Measurements from ENCODE around the gene ALKBH4. TPM values are rescaled to one million over a fixed set of nuclear protein-coding genes. Genes with fewer than 3 reads are reported as not detected.

ALKBH4 gene
- total and polyA plus RNA-seq, 10 of the 15 experiments (the other 5 are each of a cell fraction or from before 2014, with no cell fraction given), result 4.1 to 16.9 (median 11.3) TPM

GRCh38 chr7:102413611-102414010 is 51.1 kb downstream of the ALKBH4 start:
- Histone ChIP-seq H3K4me1 (ENCODE audit: control insufficient read depth, insufficient read depth, low read length) (peaks cover 25% of the 10 kb centered on the region), H3K4me3 (no peak overlapping the region), H3K9ac (ENCODE audit: control insufficient read depth, insufficient read depth, low read length) (no peak overlapping the region), H4K20me1 (ENCODE audit: control insufficient read depth, insufficient read depth) (no peaks in the 10 kb centered on the region), H3K9me3 (replicated peaks; ENCODE audit: control insufficient read depth, insufficient read depth, low read length) (peaks cover 6% of the 10 kb centered on the region; the same call in 2 of the 3 replicates), H3K27me3 (replicated peaks in 1 of 2; ENCODE audit: control insufficient read depth in 2 of 2, insufficient read depth in 2 of 2, low read length in 1 of 2) (no peaks in the 10 kb centered on the region), H3K36me3 (ENCODE audit: control insufficient read depth in 2 of 2, insufficient read depth in 2 of 2, low read length in 1 of 2) (peaks cover 9 to 26% of the 10 kb centered on the region in 2 experiments), H2AFZ (ENCODE audit: control insufficient read depth, low read depth, low read length) (no peak overlapping the region), H3K79me2 (ENCODE audit: control insufficient read depth, insufficient read depth, low read length) (peaks cover 16% of the 10 kb centered on the region), H3K27ac (ENCODE audit: control insufficient read depth, insufficient read depth) (no peak overlapping the region), H3K4me2 (ENCODE audit: control insufficient read depth, insufficient read depth) (no peak overlapping the region)
- ATAC-seq (no peak), DNase-seq (ENCODE audit: low read depth, low spot score) (no peak), FAIRE-seq (no peak)
- SMC1A ChIA-PET (ENCODE audit: uncharacterized antibody, unreplicated experiment), result interaction anchor here (3.9 to 10.2 kb wide), 3 partner anchors 12 to 36 kb away, joined by 21 to 89 read pairs (median 46); no protein-coding TSS in a partner anchor
- WGBS (ENCODE audit: insufficient coverage, insufficient replicate concordance, low lambda C conversion rate, missing lambda C conversion rate), result 100% methylated on average over 4 of the region's 4 CpGs
- POLR2A ChIA-PET, result interaction anchor here (0.5 to 4.9 kb wide), 4 partner anchors 12 to 669 kb away, joined by 3 to 48 read pairs (median 11); no protein-coding TSS in a partner anchor
- intact Hi-C loops (cut with micrococcal nuclease; ENCODE audit: unreplicated experiment), result no loop called here
- no TSS peak for BruUV-seq (replicated peaks)
- in situ Hi-C loops (cut with MboI), result no loop called here
- RAD21 ChIA-PET (ENCODE audit: unreplicated experiment), result interaction anchor here (1.1 to 3.1 kb wide), 6 partner anchors 9 to 50 kb away, joined by 3 to 11 read pairs (median 6); partner anchors contain the start of genes ALKBH4, LRWD1 and ORAI2
- CTCF ChIA-PET, result interaction anchor here (1.3 to 4.6 kb wide), 7 partner anchors 9 to 51 kb away, joined by 3 to 45 read pairs (median 13); partner anchors contain the start of genes ALKBH4 and LRWD1
- TF ChIP-seq ESRRA (IDR thresholded peaks at IDR 0.05; ENCODE audit: low read length), result no peak
- no peak for TF ChIP-seq HCFC1 (IDR thresholded peaks at IDR 0.05; ENCODE audit: low read length)
- TF ChIP-seq NR2F1 (conservative IDR thresholded peaks at IDR 0.05), result no peak
- TF ChIP-seq NKRF (conservative IDR thresholded peaks at IDR 0.05), result no peak
- TF ChIP-seq IKZF2 (IDR thresholded peaks at IDR 0.05), result no peak
- TF ChIP-seq CEBPZ (IDR thresholded peaks at IDR 0.05; ENCODE audit: low read depth, low read length), result no peak
- TF ChIP-seq FOXK2 (IDR thresholded peaks at IDR 0.05), result no peak
- no peak for TF ChIP-seq STAT3 (IDR thresholded peaks at IDR 0.05; ENCODE audit: low read depth, low read length)
- no peak for TF ChIP-seq TARDBP (IDR thresholded peaks at IDR 0.05; ENCODE audit: borderline replicate concordance)
- TF ChIP-seq GATAD2B (conservative IDR thresholded peaks at IDR 0.05; ENCODE audit: low read depth), result no peak
- TF ChIP-seq MAX (IDR thresholded peaks at IDR 0.05; ENCODE audit: low read depth, low read length), result no peak
- TF ChIP-seq ZNF207 (IDR thresholded peaks at IDR 0.05; ENCODE audit: borderline replicate concordance), result no peak
- TF ChIP-seq CEBPB (IDR thresholded peaks at IDR 0.05; ENCODE audit: borderline replicate concordance in 1 of 2, low read depth in 2 of 2, low read length in 2 of 2), result no peak

All from GM12878 (cell line).